ENCODE measurements around the gene MRGPRG. TPM values are rescaled to one million over a fixed set of nuclear protein-coding genes. Genes with fewer than 3 reads are reported as not detected.
"Not testable (repeated sequence)": the region's sequence is repeated elsewhere in the genome, so short reads cannot be mapped to it uniquely, and the experiment has no call there.

MRGPRG gene
- total RNA-seq, 1 experiment from 2014 or later, result not detected

DNA sequence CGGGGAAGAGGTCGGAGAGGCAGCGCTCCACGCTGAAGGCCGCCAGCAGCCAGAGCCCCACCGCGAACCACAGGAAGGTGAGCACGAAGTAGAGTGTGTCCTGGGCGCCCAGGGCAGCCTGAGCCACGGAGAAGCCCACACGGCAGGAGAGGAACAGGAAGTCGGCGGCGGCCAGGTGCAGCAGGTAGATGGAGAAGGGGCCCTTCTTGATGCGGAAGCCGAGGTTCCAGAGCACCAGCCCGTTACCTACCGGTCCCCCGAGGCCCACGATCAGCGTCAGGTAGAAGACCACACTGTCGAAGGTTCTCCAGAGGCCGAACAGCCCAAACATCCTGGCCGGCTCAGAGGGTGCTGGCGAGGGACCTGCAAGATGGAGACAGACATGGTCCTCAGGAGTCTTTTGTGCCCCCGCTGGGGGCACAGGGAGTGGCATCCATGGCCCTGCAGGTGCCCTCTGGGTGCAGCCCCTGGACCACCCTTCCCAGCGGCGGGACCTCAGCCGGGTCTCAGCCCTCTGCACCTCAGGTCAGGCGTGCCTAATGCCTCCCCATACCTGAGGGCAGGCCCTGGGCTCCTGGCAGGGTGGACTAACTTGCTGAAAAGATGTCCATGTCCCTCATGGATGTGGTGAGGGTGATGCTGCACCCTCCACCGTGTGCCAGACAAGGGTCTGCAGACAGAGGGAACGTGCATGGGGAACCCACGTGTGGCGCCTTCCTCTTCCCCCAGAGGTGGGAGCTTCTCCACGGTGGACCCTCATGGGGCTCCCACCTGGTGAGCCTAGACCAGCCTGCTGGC, at the start of gene MRGPRG (continued):
- TF ChIP-seq, protein P1, sequence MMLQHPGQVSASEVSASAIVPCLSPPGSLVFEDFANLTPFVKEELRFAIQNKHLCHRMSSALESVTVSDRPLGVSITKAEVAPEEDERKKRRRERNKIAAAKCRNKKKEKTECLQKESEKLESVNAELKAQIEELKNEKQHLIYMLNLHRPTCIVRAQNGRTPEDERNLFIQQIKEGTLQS (IDR thresholded peaks at IDR 0.05), result no peak
- TF ChIP-seq ZFX (IDR thresholded peaks at IDR 0.05) (no peak), ELF1 (IDR thresholded peaks at IDR 0.05; ENCODE audit: borderline replicate concordance, low read depth) (no peak)

DNA sequence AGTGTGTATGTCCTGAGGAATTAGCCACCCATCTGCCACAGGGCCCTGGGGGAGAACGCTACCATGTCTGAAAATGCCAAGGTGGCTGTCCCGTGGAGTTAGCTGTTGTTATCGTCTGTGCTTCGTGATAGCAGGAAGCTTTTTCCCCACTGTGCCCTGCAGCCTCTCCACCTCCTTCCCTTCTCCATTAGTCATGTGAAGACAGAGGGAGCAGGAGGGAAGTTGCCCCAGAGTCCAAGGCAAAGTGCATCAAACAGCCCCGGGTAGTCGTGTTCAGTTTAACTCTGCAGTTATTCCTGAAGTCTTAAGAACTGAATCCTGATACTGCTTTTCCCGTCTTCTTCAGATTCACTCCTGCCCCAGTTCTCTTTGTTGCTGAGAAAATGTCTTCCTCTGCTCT, 43.9 kb upstream of the MRGPRG start:
- CTCF ChIA-PET; H3K79me2 ChIP-seq (ENCODE audit: insufficient read depth, low read length); H3K9me2 ChIP-seq (ENCODE audit: insufficient read depth); H3K9me3 ChIP-seq (ENCODE audit: control insufficient read depth in 1 of 2, insufficient read depth in 1 of 2, low read depth in 1 of 2, low read length in 2 of 2); BruUV-seq (replicated peaks); H3K4me1 ChIP-seq (ENCODE audit: control insufficient read depth in 1 of 2, insufficient read depth in 2 of 2, low read length in 2 of 2); intact Hi-C loops (cut with micrococcal nuclease); DNase-seq (ENCODE audit: low read depth, low spot score); H3K4me2 ChIP-seq (ENCODE audit: low read length); H4K20me1 ChIP-seq (ENCODE audit: insufficient read depth); ATAC-seq; H3K27ac ChIP-seq (ENCODE audit: low read depth, low read length); RAD21 ChIA-PET (ENCODE audit: low non-redundant PET in 1 of 2, low total read pairs in 2 of 2, uncharacterized antibody in 2 of 2, unreplicated experiment in 2 of 2); H3K36me3 ChIP-seq (ENCODE audit: control insufficient read depth in 1 of 2, insufficient read depth in 2 of 2, low read length in 2 of 2); H2AFZ ChIP-seq (ENCODE audit: low read depth, low read length, poor library complexity, severe bottlenecking); H3K27me3 ChIP-seq (ENCODE audit: insufficient read depth, low read length); H3K9ac ChIP-seq (ENCODE audit: low read length); H3K4me3 ChIP-seq (replicated peaks in 1 of 2; ENCODE audit: low read depth in 1 of 2, low read length in 2 of 2); POLR2A ChIA-PET: not testable (repeated sequence)

DNA sequence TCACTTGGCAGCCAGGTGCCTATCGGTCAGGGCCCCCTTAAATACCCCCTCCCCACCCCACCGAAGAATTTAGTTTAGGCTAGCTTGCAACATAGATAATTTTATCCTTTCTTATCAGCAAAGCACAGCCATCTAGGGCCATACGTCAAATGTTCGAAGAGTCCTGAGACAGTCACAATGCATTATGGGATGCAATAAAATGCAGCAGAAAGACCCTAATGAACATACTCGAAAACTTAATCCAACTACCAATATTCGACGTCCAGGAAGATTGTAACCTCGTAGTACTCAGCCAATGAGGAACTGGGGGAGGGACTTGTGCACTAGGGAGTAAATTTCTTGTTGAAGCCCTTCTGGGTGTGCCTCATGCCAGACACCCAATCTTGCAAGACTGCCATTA, 43.2 kb upstream of the MRGPRG start:
- CTCF ChIA-PET; H3K9me2 ChIP-seq (ENCODE audit: insufficient read depth); H3K4me1 ChIP-seq (ENCODE audit: control insufficient read depth in 1 of 2, insufficient read depth in 2 of 2, low read length in 2 of 2); H3K4me3 ChIP-seq (replicated peaks in 1 of 2; ENCODE audit: low read depth in 1 of 2, low read length in 2 of 2); H3K27me3 ChIP-seq (ENCODE audit: insufficient read depth, low read length); RAD21 ChIA-PET (ENCODE audit: low non-redundant PET in 1 of 2, low total read pairs in 2 of 2, uncharacterized antibody in 2 of 2, unreplicated experiment in 2 of 2); H3K9me3 ChIP-seq (ENCODE audit: control insufficient read depth in 1 of 2, insufficient read depth in 1 of 2, low read depth in 1 of 2, low read length in 2 of 2); BruUV-seq (replicated peaks); H3K9ac ChIP-seq (ENCODE audit: low read length); H3K27ac ChIP-seq (ENCODE audit: low read depth, low read length); H3K4me2 ChIP-seq (ENCODE audit: low read length); ATAC-seq; H3K79me2 ChIP-seq (ENCODE audit: insufficient read depth, low read length); H2AFZ ChIP-seq (ENCODE audit: low read depth, low read length, poor library complexity, severe bottlenecking); intact Hi-C loops (cut with micrococcal nuclease); H4K20me1 ChIP-seq (ENCODE audit: insufficient read depth); POLR2A ChIA-PET; H3K36me3 ChIP-seq (ENCODE audit: control insufficient read depth in 1 of 2, insufficient read depth in 2 of 2, low read length in 2 of 2); DNase-seq (ENCODE audit: low read depth, low spot score): not testable (repeated sequence)

DNA sequence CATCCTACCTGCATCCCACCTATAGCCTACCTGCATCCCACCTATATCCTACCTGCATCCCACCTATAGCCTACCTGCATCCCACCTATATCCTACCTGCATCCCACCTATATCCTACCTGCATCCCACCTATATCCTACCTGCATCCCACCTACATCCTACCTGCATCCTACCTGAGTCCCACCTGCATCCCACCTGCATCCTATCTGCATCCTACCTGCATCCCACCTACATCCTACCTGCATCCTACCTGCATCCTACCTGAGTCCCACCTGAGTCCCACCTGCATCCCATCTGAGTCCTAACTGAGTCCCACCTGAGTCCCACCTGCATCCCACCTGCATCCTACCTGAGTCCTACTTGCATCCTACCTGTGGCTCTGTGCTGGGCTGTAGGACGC, 38.9 kb upstream of the MRGPRG start:
- H3K4me2 ChIP-seq (ENCODE audit: low read length); POLR2A ChIA-PET; ATAC-seq; BruUV-seq (replicated peaks); H3K27ac ChIP-seq (ENCODE audit: low read depth, low read length); H3K36me3 ChIP-seq (ENCODE audit: control insufficient read depth in 1 of 2, insufficient read depth in 2 of 2, low read length in 2 of 2); H2AFZ ChIP-seq (ENCODE audit: low read depth, low read length, poor library complexity, severe bottlenecking); CTCF ChIA-PET; H3K9ac ChIP-seq (ENCODE audit: low read length); intact Hi-C loops (cut with micrococcal nuclease); H3K27me3 ChIP-seq (ENCODE audit: insufficient read depth, low read length); H4K20me1 ChIP-seq (ENCODE audit: insufficient read depth); DNase-seq (ENCODE audit: low read depth, low spot score); H3K9me2 ChIP-seq (ENCODE audit: insufficient read depth); H3K4me1 ChIP-seq (ENCODE audit: control insufficient read depth in 1 of 2, insufficient read depth in 2 of 2, low read length in 2 of 2); H3K9me3 ChIP-seq (ENCODE audit: control insufficient read depth in 1 of 2, insufficient read depth in 1 of 2, low read depth in 1 of 2, low read length in 2 of 2); H3K79me2 ChIP-seq (ENCODE audit: insufficient read depth, low read length); H3K4me3 ChIP-seq (replicated peaks in 1 of 2; ENCODE audit: low read depth in 1 of 2, low read length in 2 of 2); RAD21 ChIA-PET (ENCODE audit: low non-redundant PET in 1 of 2, low total read pairs in 2 of 2, uncharacterized antibody in 2 of 2, unreplicated experiment in 2 of 2): not testable (repeated sequence)

DNA sequence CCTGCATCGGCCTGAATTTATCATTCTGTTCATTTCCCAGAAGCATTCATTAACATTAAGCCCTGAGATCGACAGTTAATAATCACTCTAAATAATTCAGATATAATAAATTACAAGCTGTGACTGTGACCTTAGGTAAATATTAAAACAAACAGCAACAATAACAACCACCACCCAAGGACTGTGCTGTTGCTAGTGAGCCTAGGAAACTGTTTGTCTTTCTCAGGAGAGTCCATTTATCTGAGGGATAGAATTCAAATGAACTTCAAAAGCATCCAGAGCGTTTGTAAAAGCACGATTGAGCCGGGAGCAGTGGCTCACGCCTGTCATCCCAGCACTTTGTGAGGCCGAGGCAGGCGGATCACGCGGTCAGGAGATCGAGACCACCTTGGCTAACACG, 36.6 kb upstream of the MRGPRG start:
- DNase-seq (ENCODE audit: low read depth, low spot score); CTCF ChIA-PET; H3K36me3 ChIP-seq (ENCODE audit: control insufficient read depth in 1 of 2, insufficient read depth in 2 of 2, low read length in 2 of 2); H3K4me3 ChIP-seq (replicated peaks in 1 of 2; ENCODE audit: low read depth in 1 of 2, low read length in 2 of 2); H3K27ac ChIP-seq (ENCODE audit: low read depth, low read length); ATAC-seq; RAD21 ChIA-PET (ENCODE audit: low non-redundant PET in 1 of 2, low total read pairs in 2 of 2, uncharacterized antibody in 2 of 2, unreplicated experiment in 2 of 2); H3K4me1 ChIP-seq (ENCODE audit: control insufficient read depth in 1 of 2, insufficient read depth in 2 of 2, low read length in 2 of 2); H3K79me2 ChIP-seq (ENCODE audit: insufficient read depth, low read length); BruUV-seq (replicated peaks); H3K9me3 ChIP-seq (ENCODE audit: control insufficient read depth in 1 of 2, insufficient read depth in 1 of 2, low read depth in 1 of 2, low read length in 2 of 2); POLR2A ChIA-PET; H3K9me2 ChIP-seq (ENCODE audit: insufficient read depth); H3K9ac ChIP-seq (ENCODE audit: low read length); H3K27me3 ChIP-seq (ENCODE audit: insufficient read depth, low read length); H3K4me2 ChIP-seq (ENCODE audit: low read length); intact Hi-C loops (cut with micrococcal nuclease); H2AFZ ChIP-seq (ENCODE audit: low read depth, low read length, poor library complexity, severe bottlenecking); H4K20me1 ChIP-seq (ENCODE audit: insufficient read depth): not testable (repeated sequence)

Data from HCT116 (cell line).